ENCODE results near the gene ING1. TPM values are rescaled to one million over a fixed set of nuclear protein-coding genes. Genes with fewer than 3 reads are reported as not detected.

Gene ING1
- total RNA-seq, 1 experiment from 2014 or later, result 17.9 TPM

GRCh38 chr13:110684388-110685056 lies 29.0 kb upstream of the ING1 start:
- intact Hi-C loops (cut with micrococcal nuclease), result no loop called here
- no peaks in the 10 kb centered on the region for H3K9me3 ChIP-seq (ENCODE audit: low read length)

GRCh38 chr13:110685305-110686020 lies 28.0 kb upstream of the ING1 start:
- CTCF ChIA-PET, result no interaction called here
- Histone ChIP-seq H3K27ac (ENCODE audit: low read length) (no peak overlapping the region), H4K20me1 (ENCODE audit: low read length) (no peaks in the 10 kb centered on the region), H3K9me2 (replicated peaks; ENCODE audit: low read length) (no peaks in the 10 kb centered on the region), H3K9me3 (ENCODE audit: low read length) (no peaks in the 10 kb centered on the region), H2AFZ (ENCODE audit: low read length) (no peak overlapping the region), H3K9ac (ENCODE audit: low read length) (no peak overlapping the region), H3K79me2 (ENCODE audit: low read length) (no peaks in the 10 kb centered on the region), H3K27me3 (ENCODE audit: low read length) (no peaks in the 10 kb centered on the region), H3K36me3 (ENCODE audit: low read depth, low read length) (peaks cover 17% of the 10 kb centered on the region; the same call in 1 of the 2 replicates), H3K4me2 (ENCODE audit: low read length) (no peak overlapping the region), H3K4me1 (ENCODE audit: insufficient read depth, low read length) (no peaks in the 10 kb centered on the region), H3F3A (ENCODE audit: low read length, unreplicated experiment) (no peaks in the 10 kb centered on the region), H3K4me3 (ENCODE audit: low read length) (no peak overlapping the region)
- no peak for TF ChIP-seq EZH2phosphoT487 (IDR thresholded peaks at IDR 0.05; ENCODE audit: borderline replicate concordance, low read length)
- TF ChIP-seq EZH2 (IDR thresholded peaks at IDR 0.05; ENCODE audit: low read length, unreplicated experiment), result no peak
- TF ChIP-seq CTCF (conservative IDR thresholded peaks at IDR 0.05; ENCODE audit: low read depth, low read length), result no peak
- intact Hi-C loops (cut with micrococcal nuclease), result no loop called here
- no TSS peak for BruUV-seq (replicated peaks)
- no peak for ATAC-seq
- POLR2A ChIA-PET (ENCODE audit: unreplicated experiment), result no interaction called here
- no peak for DNase-seq

More at GRCh38 chr13:110684388-110685056, 29.0 kb upstream of the ING1 start:
- ChIA-PET POLR2A (ENCODE audit: unreplicated experiment) (no interaction called here), CTCF (interaction anchor here (1.4 kb wide), 1 partner anchor 186 kb away, joined by 3 read pairs; no protein-coding TSS in a partner anchor)
- Histone ChIP-seq H3K79me2 (ENCODE audit: low read length) (no peaks in the 10 kb centered on the region), H3K4me2 (ENCODE audit: low read length) (no peak overlapping the region), H3K36me3 (ENCODE audit: low read depth, low read length) (peaks cover 17% of the 10 kb centered on the region; the same call in 1 of the 2 replicates), H3K9ac (ENCODE audit: low read length) (no peak overlapping the region), H3K9me2 (replicated peaks; ENCODE audit: low read length) (no peaks in the 10 kb centered on the region), H3K27ac (ENCODE audit: low read length) (no peak overlapping the region), H2AFZ (ENCODE audit: low read length) (no peak overlapping the region), H3K27me3 (ENCODE audit: low read length) (no peaks in the 10 kb centered on the region), H3F3A (ENCODE audit: low read length, unreplicated experiment) (no peaks in the 10 kb centered on the region), H4K20me1 (ENCODE audit: low read length) (no peaks in the 10 kb centered on the region), H3K4me1 (ENCODE audit: insufficient read depth, low read length) (no peaks in the 10 kb centered on the region), H3K4me3 (ENCODE audit: low read length) (no peak overlapping the region)
- no peak for TF ChIP-seq CTCF (conservative IDR thresholded peaks at IDR 0.05; ENCODE audit: low read depth, low read length)
- TF ChIP-seq EZH2 (IDR thresholded peaks at IDR 0.05; ENCODE audit: low read length, unreplicated experiment), result no peak
- no peak for TF ChIP-seq EZH2phosphoT487 (IDR thresholded peaks at IDR 0.05; ENCODE audit: borderline replicate concordance, low read length)
- no peak for DNase-seq
- BruUV-seq (replicated peaks), result no TSS peak
- no peak for ATAC-seq

GRCh38 chr13:110687736-110688135 lies 25.8 kb upstream of the ING1 start:
- intact Hi-C loops (cut with micrococcal nuclease), result no loop called here
- Histone ChIP-seq H3K9me3 (ENCODE audit: low read length) (no peaks in the 10 kb centered on the region), H3K4me1 (ENCODE audit: insufficient read depth, low read length) (no peaks in the 10 kb centered on the region), H3K27ac (ENCODE audit: low read length) (no peak overlapping the region), H4K20me1 (ENCODE audit: low read length) (no peaks in the 10 kb centered on the region), H3K79me2 (ENCODE audit: low read length) (no peaks in the 10 kb centered on the region), H3K4me3 (ENCODE audit: low read length) (no peak overlapping the region), H3K9ac (ENCODE audit: low read length) (no peak overlapping the region), H2AFZ (ENCODE audit: low read length) (no peak overlapping the region), H3K4me2 (ENCODE audit: low read length) (no peak overlapping the region), H3K36me3 (ENCODE audit: low read depth, low read length) (peaks cover 6% of the 10 kb centered on the region; the same call in 1 of the 2 replicates), H3K9me2 (replicated peaks; ENCODE audit: low read length) (no peaks in the 10 kb centered on the region), H3F3A (ENCODE audit: low read length, unreplicated experiment) (no peaks in the 10 kb centered on the region), H3K27me3 (ENCODE audit: low read length) (no peaks in the 10 kb centered on the region)
- TF ChIP-seq CTCF (conservative IDR thresholded peaks at IDR 0.05; ENCODE audit: low read depth, low read length) (no peak), EZH2 (IDR thresholded peaks at IDR 0.05; ENCODE audit: low read length, unreplicated experiment) (no peak), EZH2phosphoT487 (IDR thresholded peaks at IDR 0.05; ENCODE audit: borderline replicate concordance, low read length) (no peak)
- ChIA-PET POLR2A (ENCODE audit: unreplicated experiment) (no interaction called here), CTCF (no interaction called here)
- BruUV-seq (replicated peaks), result no TSS peak
- ATAC-seq (no peak), DNase-seq (no peak)
